Endothelial cell of umbilical vein (primary cell): ENCODE results near the gene CHRNE. TPM values are rescaled to one million over a fixed set of nuclear protein-coding genes. Genes with fewer than 3 reads are reported as not detected.

Experiments
- BruUV-seq: library from RNA; stranded (reverse); fragments of 400-500 nt; replicated peaks from 2 replicates; lab custom pipeline; 2021; lab: Mats Ljungman, UMichigan
- CTCF ChIA-PET: fragments of 300-600, 350-600 bp; sonication (Branson Sonifier 250); formaldehyde crosslinking; loops from one replicate; lab custom pipeline; 2021; ENCODE audit warnings: antibody characterized with exemption, inconsistent platforms; lab: Charles Lee
- POLR2A ChIA-PET: fragments of 300-600, 350-600 bp; sonication (Branson Sonifier 250); formaldehyde crosslinking; loops from one replicate; lab custom pipeline; 2021; ENCODE audit warnings: antibody characterized with exemption, inconsistent platforms; lab: Charles Lee
- DNase-seq: peaks from one replicate; pipeline ENCODE4 v3.0.0-alpha.2; 2011; ENCODE audit warnings: low read depth, low spot score
- FAIRE-seq: peaks from 2 replicates; lab custom pipeline; 2011; peaks lifted over from hg19 to GRCh38; lab: Jason Lieb, UNC
- H2AFZ ChIP-seq: 2 replicates; pipeline ENCODE4 v1.6.0; 2012; ENCODE audit warnings: low read depth, low read length, control low read depth, inconsistent platforms
- H3K27ac ChIP-seq: 2 replicates; pipeline ENCODE4 v1.5.1; 2011; ENCODE audit warnings: low read depth, mild to moderate bottlenecking, control low read depth, low read length, moderate library complexity; ENCODE audit not compliant: insufficient read depth
- H3K27me3 ChIP-seq, 2 experiments: 2 replicates each; pipeline versions ENCODE4 v1.6.0 to v1.6.1; 2011; ENCODE audit warnings: low read length in 2 of 2, mixed read lengths in 1 of 2; ENCODE audit not compliant: control insufficient read depth in 2 of 2, insufficient read depth in 2 of 2
- H3K36me3 ChIP-seq, 2 experiments: 2 replicates in 1 of 2; 3 replicates in 1 of 2; pipeline ENCODE4 v1.5.1; 2011; ENCODE audit warnings: low read length in 2 of 2, mild to moderate bottlenecking in 1 of 2, moderate library complexity in 1 of 2; ENCODE audit not compliant: control insufficient read depth in 2 of 2, insufficient read depth in 2 of 2; ENCODE audit errors: extremely low read depth in 1 of 2
- H3K4me1 ChIP-seq: 3 replicates; pipeline ENCODE4 v1.5.1; 2011; ENCODE audit warnings: mild to moderate bottlenecking, low read length; ENCODE audit not compliant: control insufficient read depth, insufficient read depth; ENCODE audit errors: extremely low read depth
- H3K4me2 ChIP-seq: 2 replicates; pipeline ENCODE4 v1.6.1; 2011; ENCODE audit warnings: low read length, control low read depth, mixed read lengths; ENCODE audit not compliant: insufficient read depth
- H3K4me3 ChIP-seq, 3 experiments: fragments of 200-600 bp in 1 of 3; sonication (generic), shearing (Covaris generic) in 1 of 3; replicated peaks in 1 of 3; 2 replicates each; pipeline ENCODE4 v1.5.1; 2011 to 2016; ENCODE audit warnings: control low read depth in 3 of 3, low read length in 3 of 3, mild to moderate bottlenecking in 2 of 3, inconsistent platforms in 1 of 3, low read depth in 1 of 3, moderate library complexity in 1 of 3; ENCODE audit not compliant: insufficient read depth in 1 of 3
- H3K79me2 ChIP-seq: 2 replicates; pipeline ENCODE4 v1.6.0; 2012; ENCODE audit warnings: low read length, inconsistent platforms; ENCODE audit not compliant: control insufficient read depth, insufficient read depth
- H3K9ac ChIP-seq: replicated peaks from 2 replicates; pipeline ENCODE3; 2011; ENCODE audit warnings: low read length, control low read depth; ENCODE audit not compliant: insufficient read depth; ENCODE audit errors: extremely low read depth
- H3K9me1 ChIP-seq: replicated peaks from 3 replicates; pipeline ENCODE4 v1.6.0; 2011; ENCODE audit warnings: mild to moderate bottlenecking, low read length; ENCODE audit not compliant: control insufficient read depth, insufficient read depth; ENCODE audit errors: extremely low read depth
- H3K9me3 ChIP-seq: replicated peaks from 2 replicates; pipeline ENCODE4 v1.5.1; 2012; ENCODE audit warnings: low read length, inconsistent platforms; ENCODE audit not compliant: control insufficient read depth, insufficient read depth
- H4K20me1 ChIP-seq: replicated peaks from 2 replicates; pipeline ENCODE3; 2011; ENCODE audit warnings: mild to moderate bottlenecking, low read length; ENCODE audit not compliant: control insufficient read depth, insufficient read depth; ENCODE audit errors: extremely low read depth
- EZH2 ChIP-seq: IDR thresholded peaks from 2 replicates; pipeline ENCODE4 v1.6.1; 2012; ENCODE audit warnings: borderline replicate concordance, low read depth, mild to moderate bottlenecking, moderate library complexity, low read length, inconsistent platforms; ENCODE audit not compliant: severe bottlenecking
- FOS ChIP-seq: IDR thresholded peaks from 2 replicates; pipeline ENCODE4 v1.6.1; 2011; ENCODE audit warnings: mild to moderate bottlenecking, low read length, moderate library complexity, borderline replicate concordance; ENCODE audit not compliant: insufficient read depth
- GATA2 ChIP-seq: IDR thresholded peaks from 2 replicates; pipeline ENCODE4 v1.7.0; 2011; ENCODE audit warnings: low read depth, mild to moderate bottlenecking, moderate library complexity, mixed read lengths, low read length; ENCODE audit not compliant: insufficient read length, insufficient read depth
- POLR2A ChIP-seq: IDR thresholded peaks from 2 replicates; pipeline ENCODE4 v1.6.1; 2012; ENCODE audit warnings: low read depth, mild to moderate bottlenecking, control low read depth, low read length
- POLR2AphosphoS5 ChIP-seq: IDR thresholded peaks from 2 replicates; pipeline ENCODE4 v1.6.1; 2012; ENCODE audit warnings: low read depth, mild to moderate bottlenecking, control low read depth, low read length, moderate library complexity; ENCODE audit not compliant: insufficient read depth
- dilution Hi-C: fragments of 300-500 bp; cut with MboI; formaldehyde crosslinking; loops from one replicate; pipeline ENCODE4 v1.15.0; 2019; ENCODE audit warnings: low sequenced_read_pairs; ENCODE audit not compliant: extremely low pct_ligation_motif_present
- intact Hi-C: fragments of 100-400 bp; cut with micrococcal nuclease; formaldehyde crosslinking; loops from one replicate; pipeline ENCODE4 v1.10.0; 2022
- polyA plus RNA-seq, 4 experiments: library from polyadenylated mRNA; depleted of rRNA in 3 of 4; stranded (reverse) in 3 of 4; unstranded in 1 of 4; fragments of >200 nt; gene quantifications; 2 replicates each; pipeline versions ENCODE4 v1.2.1 to v1.2.3, GENCODE V29; 2011 to 2012; ENCODE audit warnings: missing spikeins in 1 of 4
- total RNA-seq: library from RNA; stranded (reverse); gene quantifications from 2 replicates; pipeline ENCODE4 v1.2.3, GENCODE V29; 2021
- TF ChIP-seq, protein P1 (sequence below), 2 donors: IDR thresholded peaks; 1 replicate in 1 of 2; 2 replicates in 1 of 2; pipeline ENCODE4 v1.5.1; 2011; ENCODE audit warnings: low read length in 2 of 2, mild to moderate bottlenecking in 2 of 2, moderate library complexity in 2 of 2, control low read depth in 1 of 2, inconsistent platforms in 1 of 2, low read depth in 1 of 2; ENCODE audit not compliant: insufficient read depth in 1 of 2; ENCODE audit errors: extremely low read depth in 1 of 2

CHRNE gene
- total and polyA plus RNA-seq, 2 donors (not counting 3 experiments of a cell fraction or from before 2014, with no cell fraction given), result 0.84 to 1.1 TPM

GRCh38 chr17:4948931-4949320 lies 46.0 kb upstream of the CHRNE start:
- Histone ChIP-seq H3K9me3 (no peaks in the 10 kb centered on the region), H3K4me1 (peaks cover 44% of the 10 kb centered on the region), H4K20me1 (no peaks in the 10 kb centered on the region), H3K27me3 (no peaks in the 10 kb centered on the region), H2AFZ (peak overlapping the region; percentile 51), H3K36me3 (peaks cover 7 to 18% of the 10 kb centered on the region in 2 experiments), H3K4me3 (peak overlapping the region; percentile 81 to 99 (median 95)), H3K9me1 (no peaks in the 10 kb centered on the region), H3K79me2 (peaks cover 44% of the 10 kb centered on the region), H3K4me2 (peak overlapping the region; percentile 88), H3K27ac (peak overlapping the region; percentile 90), H3K9ac (peak overlapping the region; percentile 72)
- DNase-seq, result peak; percentile 88
- intact Hi-C loops (loop anchor here (1.0 to 2.0 kb wide), 3 partner anchors 9 to 40 kb away; partner anchors contain the start of genes RNF167, SLC25A11 and SPAG7), dilution Hi-C loops (no loop called here)
- no peak for FAIRE-seq
- BruUV-seq, result no TSS peak
- CTCF ChIA-PET, result interaction anchor here (0.7 to 2.8 kb wide), 5 partner anchors 16 to 46 kb away, joined by 3 to 12 read pairs (median 3); partner anchors contain the start of genes CHRNE and SPAG7
- TF ChIP-seq GATA2 (no peak), POLR2A (peak; percentile 51), POLR2AphosphoS5 (peak; percentile 74), EZH2 (no peak)
- POLR2A ChIA-PET, result interaction anchor here (0.6 to 2.3 kb wide), 2 partner anchors 9 to 18 kb away, joined by 4 to 18 read pairs; partner anchors contain the start of gene SPAG7

GRCh38 chr17:4948166-4948930 lies 45.5 kb upstream of the CHRNE start, which contains the start of gene PFN1:
Gene PFN1, minus strand, starts transcription at chr17:4948530. Its CDS starts 136 bp downstream, at chr17:4948394.
- Histone ChIP-seq H4K20me1 (no peaks in the 10 kb centered on the region), H3K9ac (peak within 1 kb of the TSS; percentile 76), H2AFZ (peak within 1 kb of the TSS; percentile 51), H3K27ac (peak within 1 kb of the TSS; percentile 90), H3K36me3 (peaks cover 8 to 20% of the 10 kb centered on the region in 2 experiments), H3K4me1 (peaks cover 38% of the 10 kb centered on the region), H3K9me3 (no peaks in the 10 kb centered on the region), H3K9me1 (no peaks in the 10 kb centered on the region), H3K4me2 (peak within 1 kb of the TSS; percentile 88), H3K27me3 (no peaks in the 10 kb centered on the region), H3K4me3 (peak within 1 kb of the TSS; percentile 83 to 99 (median 95)), H3K79me2 (peaks cover 49% of the 10 kb centered on the region)
- ChIA-PET CTCF (interaction anchor here (0.7 to 2.8 kb wide), 4 partner anchors 17 to 46 kb away, joined by 3 to 12 read pairs (median 3); partner anchors contain the start of gene CHRNE), POLR2A (interaction anchor here (0.6 to 2.3 kb wide), 2 partner anchors 10 to 19 kb away, joined by 4 to 18 read pairs; partner anchors contain the start of gene SPAG7)
- FAIRE-seq (peak; percentile 77), DNase-seq (peak; percentile 81)
- TF ChIP-seq, protein P1, sequence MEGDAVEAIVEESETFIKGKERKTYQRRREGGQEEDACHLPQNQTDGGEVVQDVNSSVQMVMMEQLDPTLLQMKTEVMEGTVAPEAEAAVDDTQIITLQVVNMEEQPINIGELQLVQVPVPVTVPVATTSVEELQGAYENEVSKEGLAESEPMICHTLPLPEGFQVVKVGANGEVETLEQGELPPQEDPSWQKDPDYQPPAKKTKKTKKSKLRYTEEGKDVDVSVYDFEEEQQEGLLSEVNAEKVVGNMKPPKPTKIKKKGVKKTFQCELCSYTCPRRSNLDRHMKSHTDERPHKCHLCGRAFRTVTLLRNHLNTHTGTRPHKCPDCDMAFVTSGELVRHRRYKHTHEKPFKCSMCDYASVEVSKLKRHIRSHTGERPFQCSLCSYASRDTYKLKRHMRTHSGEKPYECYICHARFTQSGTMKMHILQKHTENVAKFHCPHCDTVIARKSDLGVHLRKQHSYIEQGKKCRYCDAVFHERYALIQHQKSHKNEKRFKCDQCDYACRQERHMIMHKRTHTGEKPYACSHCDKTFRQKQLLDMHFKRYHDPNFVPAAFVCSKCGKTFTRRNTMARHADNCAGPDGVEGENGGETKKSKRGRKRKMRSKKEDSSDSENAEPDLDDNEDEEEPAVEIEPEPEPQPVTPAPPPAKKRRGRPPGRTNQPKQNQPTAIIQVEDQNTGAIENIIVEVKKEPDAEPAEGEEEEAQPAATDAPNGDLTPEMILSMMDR (IDR thresholded peaks at IDR 0.05; ENCODE audit: extremely low read depth in 1 of 2, insufficient read depth in 1 of 2, low read depth in 1 of 2, low read length in 2 of 2), result no peak
- TF ChIP-seq POLR2AphosphoS5, result peak; percentile 97
- TF ChIP-seq FOS, result no peak
- peak; percentile 95 for TF ChIP-seq POLR2A
- BruUV-seq, result no TSS peak
- dilution Hi-C loops, result no loop called here
- intact Hi-C loops, result loop anchor here (1.0 to 2.0 kb wide), 3 partner anchors 8 to 40 kb away; partner anchors contain the start of genes RNF167, SLC25A11 and SPAG7
